Endometrial microvascular endothelial cells (primary cell): ENCODE measurements around the gene ITGAD. TPM values are rescaled to one million over a fixed set of nuclear protein-coding genes. Genes with fewer than 3 reads are reported as not detected.

Experiments used
- in situ Hi-C: cut with HindIII; loops from 2 replicates; pipeline ENCODE4 v1.10.0; 2017; ENCODE audit warnings: low sequenced_read_pairs, low pct_unique_long_range_greater_than_20kb; ENCODE audit errors: inconsistent ontology term
- total RNA-seq: library from RNA; depleted of rRNA; stranded (reverse); fragments of >200 nt; gene quantifications from one replicate; pipeline ENCODE4 v1.2.3, GENCODE V29; 2015; ENCODE audit errors: inconsistent ontology term

ITGAD gene
- total RNA-seq, 1 donor from 2014 or later, result not detected

DNA sequence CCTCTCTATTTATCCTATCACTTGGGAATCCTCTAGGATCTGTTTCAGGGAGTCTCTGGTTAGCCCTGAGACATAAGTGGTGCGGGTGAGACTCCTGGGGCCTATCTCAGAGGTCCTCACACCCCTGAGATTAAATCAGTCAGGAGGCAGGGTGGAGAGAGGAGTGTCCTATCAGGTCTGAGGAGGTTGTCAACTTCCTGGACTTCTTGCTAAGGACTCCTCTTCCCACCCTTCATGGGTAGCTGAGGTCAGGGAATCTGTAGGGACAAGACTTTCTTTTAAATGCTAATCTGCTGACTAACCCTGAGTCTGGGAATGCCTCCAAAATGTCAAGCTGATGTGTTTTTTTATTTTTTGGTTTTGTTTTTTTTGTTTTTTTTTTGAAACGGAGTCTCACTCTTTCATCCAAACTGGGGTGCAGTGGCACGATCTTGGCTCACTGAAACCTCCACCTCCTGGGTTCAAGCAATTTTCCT, 59.5 kb downstream of the ITGAD start:
- in situ Hi-C loops, result no loop called here

- in situ Hi-C loops, result no loop called here
Measured at GRCh38 chr16:31453255-31454204, 60.4 kb downstream of the ITGAD start.

- in situ Hi-C loops, result no loop called here
Measured at GRCh38 chr16:31455601-31456314, 62.6 kb downstream of the ITGAD start.

- in situ Hi-C loops, result no loop called here
Measured at GRCh38 chr16:31456988-31457360, 63.8 kb downstream of the ITGAD start.

- in situ Hi-C loops, result no loop called here
Measured at GRCh38 chr16:31458073-31458843, 65.1 kb downstream of the ITGAD start.

- in situ Hi-C loops, result no loop called here
Measured at GRCh38 chr16:31458844-31459686, 65.9 kb downstream of the ITGAD start, which contains the start of gene ARMC5. Gene ARMC5, plus strand, starts transcription at chr16:31459501. Its CDS starts 24 bp downstream, at chr16:31459525.

DNA sequence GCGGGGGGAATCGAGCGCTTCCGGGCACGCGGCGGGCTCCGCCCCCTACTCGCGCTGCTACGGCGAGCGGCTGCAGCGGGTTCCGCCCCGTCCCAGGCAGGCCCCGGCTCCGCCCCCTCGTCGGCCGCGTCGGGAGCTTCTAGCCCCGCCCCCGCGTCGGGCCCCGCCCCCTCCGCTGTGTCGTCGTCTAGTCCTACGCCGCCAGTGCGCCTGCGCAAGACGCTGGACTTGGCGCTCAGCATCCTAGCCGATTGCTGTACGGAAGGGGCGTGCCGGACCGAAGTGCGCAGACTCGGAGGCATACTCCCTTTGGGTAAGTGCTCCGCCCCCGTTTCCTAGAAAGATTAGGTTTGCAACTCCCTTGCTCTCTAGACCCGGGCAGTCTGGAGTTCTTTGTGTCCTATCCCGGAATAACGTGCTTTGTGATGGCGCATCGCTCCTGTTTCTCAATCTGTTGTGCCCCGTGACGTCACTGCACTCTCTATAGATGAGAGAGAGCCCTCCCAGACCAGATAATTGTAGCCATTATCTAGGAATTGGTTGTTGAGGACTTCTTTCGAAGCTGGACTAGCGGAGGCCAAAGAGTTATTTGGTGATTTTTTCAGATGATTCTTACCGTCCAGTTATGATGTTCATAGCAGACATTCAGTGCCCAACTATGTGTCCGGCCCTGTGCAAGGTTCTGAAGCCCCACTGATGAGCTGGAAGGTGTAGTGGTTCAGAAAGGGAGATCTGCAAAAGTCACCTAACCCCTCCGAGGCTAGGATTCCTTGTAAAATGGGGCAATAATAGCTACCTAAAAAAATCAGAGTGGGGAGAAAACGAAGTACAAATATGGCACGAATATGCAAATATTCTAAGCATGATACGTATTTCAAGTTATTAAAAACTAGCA, 66.8 kb downstream of the ITGAD start:
- in situ Hi-C loops, result no loop called here

DNA sequence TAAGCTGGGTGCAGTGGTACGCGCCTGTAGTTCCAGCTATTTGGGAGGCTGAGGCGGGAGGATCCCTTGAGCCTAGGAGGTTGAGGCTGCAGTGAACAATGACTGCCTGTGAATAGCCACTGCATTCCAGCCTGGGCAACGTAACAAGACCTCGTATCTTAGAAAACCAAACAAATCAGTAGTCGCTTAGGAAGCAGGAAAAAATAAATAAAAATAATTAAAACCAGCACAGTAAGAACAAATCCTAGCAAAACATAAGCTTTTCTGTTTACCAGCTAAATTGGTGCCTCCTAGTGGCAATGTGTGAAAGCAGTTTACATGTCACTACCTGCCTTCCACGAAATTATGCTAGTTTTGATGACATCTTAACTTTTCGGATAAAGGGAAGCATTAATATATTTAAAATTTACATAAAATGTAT, 67.5 kb downstream of the ITGAD start:
- in situ Hi-C loops, result no loop called here

DNA sequence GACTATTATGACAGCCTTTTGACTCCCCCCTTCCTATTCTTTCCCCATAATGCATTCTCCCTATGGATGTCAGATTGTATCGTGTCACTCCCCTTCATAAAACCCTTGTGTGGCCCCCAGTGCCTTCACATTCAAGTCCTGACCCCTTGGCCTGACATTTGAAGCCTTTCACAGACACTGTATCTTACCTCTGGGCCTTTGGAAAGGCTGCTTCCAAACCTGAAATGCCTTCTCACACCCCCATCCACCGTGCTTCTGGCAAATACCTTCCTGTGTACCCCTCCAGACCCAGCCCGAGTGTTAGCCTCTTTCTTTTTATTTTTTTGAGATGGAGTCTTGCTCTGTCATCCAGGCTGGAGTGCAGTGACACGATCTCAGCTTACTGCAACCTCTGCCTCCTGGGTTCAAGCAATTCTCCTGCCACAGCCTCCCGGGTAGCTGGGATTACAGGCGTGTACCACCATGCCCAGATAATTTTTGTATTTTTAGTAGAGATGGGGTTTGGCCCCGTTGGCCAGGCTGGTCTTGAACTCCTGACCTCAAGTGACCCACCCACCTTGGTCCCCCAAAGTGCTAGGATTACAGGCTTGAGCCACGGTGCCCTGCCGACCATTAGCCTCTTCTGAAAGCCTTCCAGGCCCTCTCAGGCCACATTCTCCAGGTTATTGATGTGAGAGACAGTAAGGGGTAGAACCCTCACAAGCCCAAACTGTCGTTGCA, 68.2 kb downstream of the ITGAD start:
- in situ Hi-C loops, result no loop called here

GRCh38 chr16:31461921-31462804, 69.0 kb downstream of the ITGAD start:
- in situ Hi-C loops, result no loop called here

DNA sequence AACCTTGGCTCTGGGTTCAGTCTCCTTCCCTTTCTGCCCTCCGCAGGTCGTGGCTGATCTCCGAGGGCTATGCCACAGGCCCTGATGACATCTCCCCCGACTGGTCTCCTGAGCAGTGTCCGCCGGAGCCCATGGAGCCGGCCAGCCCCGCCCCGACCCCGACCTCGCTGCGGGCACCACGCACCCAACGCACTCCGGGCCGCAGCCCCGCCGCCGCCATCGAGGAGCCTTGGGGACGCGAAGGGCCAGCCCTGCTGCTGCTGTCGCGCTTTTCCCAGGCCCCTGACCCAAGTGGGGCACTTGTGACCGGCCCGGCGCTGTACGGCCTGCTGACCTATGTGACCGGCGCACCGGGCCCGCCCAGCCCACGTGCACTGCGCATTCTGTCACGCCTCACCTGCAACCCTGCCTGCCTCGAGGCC, 71.2 kb downstream of the ITGAD start:
- in situ Hi-C loops, result no loop called here

DNA sequence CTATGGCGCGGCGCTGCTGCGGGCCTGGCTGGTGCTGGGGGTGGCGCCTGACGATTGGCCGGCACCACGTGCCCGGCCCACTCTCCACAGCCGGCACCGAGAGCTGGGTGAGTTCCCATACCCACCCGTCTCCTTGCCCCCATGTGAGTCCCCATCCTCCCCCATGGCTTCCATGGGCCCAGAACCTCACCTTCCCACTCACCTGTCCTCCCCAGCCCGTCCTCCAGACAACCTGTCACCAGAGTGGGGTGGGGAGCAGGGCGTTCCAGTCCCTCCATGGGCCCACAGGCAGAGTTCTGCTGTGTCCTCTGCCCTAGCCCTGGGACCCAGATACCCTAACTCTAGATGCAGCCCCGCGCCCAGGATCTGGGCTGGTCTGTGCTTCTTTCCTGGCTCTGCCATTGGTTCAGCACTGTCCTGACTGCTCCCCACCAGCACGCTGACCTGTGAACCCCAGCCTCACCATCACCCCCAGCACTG, 71.7 kb downstream of the ITGAD start:
- in situ Hi-C loops, result no loop called here

- in situ Hi-C loops, result no loop called here
Measured at GRCh38 chr16:31465788-31466370, 72.7 kb downstream of the ITGAD start.

DNA sequence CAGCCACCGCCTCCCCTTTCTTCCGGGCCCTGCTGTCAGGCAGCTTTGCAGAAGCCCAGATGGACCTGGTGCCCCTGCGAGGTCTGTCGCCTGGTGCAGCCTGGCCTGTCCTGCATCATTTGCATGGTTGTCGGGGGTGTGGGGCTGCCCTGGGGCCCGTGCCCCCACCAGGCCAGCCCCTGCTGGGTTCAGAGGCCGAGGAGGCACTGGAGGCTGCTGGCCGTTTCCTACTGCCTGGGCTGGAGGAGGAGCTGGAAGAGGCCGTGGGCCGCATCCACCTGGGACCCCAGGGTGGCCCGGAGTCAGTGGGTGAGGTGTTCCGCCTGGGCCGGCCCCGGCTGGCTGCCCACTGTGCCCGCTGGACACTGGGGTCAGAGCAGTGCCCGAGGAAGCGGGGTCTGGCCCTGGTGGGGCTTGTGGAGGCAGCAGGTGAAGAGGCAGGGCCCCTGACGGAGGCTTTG, 73.3 kb downstream of the ITGAD start:
- in situ Hi-C loops, result no loop called here

GRCh38 chr16:31467151-31467773, 74.1 kb downstream of the ITGAD start:
- in situ Hi-C loops, result no loop called here
